ENCODE measurements around the gene EIF3L. TPM values are rescaled to one million over a fixed set of nuclear protein-coding genes. Genes with fewer than 3 reads are reported as not detected.

Gene EIF3L
- total and polyA plus RNA-seq, 2 donors (not counting 3 experiments of a cell fraction or from before 2014, with no cell fraction given): 479 to 601 TPM

GRCh38 chr22:37887584-37888378, 38.6 kb downstream of the EIF3L start:
- H4K20me1 ChIP-seq (replicated peaks; ENCODE audit: control insufficient read depth, extremely low read depth, insufficient read depth, low read length): no peaks in the 10 kb centered on the region
- DNase-seq (ENCODE audit: low read depth, low spot score) (peak; percentile 57), FAIRE-seq (peak; percentile 40)
- no peak overlapping the region for H3K9ac ChIP-seq (replicated peaks; ENCODE audit: extremely low read depth, insufficient read depth, low read length)
- H3K36me3 ChIP-seq (ENCODE audit: control insufficient read depth in 2 of 2, extremely low read depth in 1 of 2, insufficient read depth in 2 of 2, low read length in 2 of 2): peaks cover 10 to 16% of the 10 kb centered on the region in 2 experiments
- no TSS peak for BruUV-seq (replicated peaks)
- H3K4me3 ChIP-seq (replicated peaks in 1 of 3; ENCODE audit: insufficient read depth in 1 of 3, low read depth in 1 of 3, low read length in 3 of 3): no peak overlapping the region
- no peaks in the 10 kb centered on the region for H3K27me3 ChIP-seq (ENCODE audit: control insufficient read depth in 2 of 2, insufficient read depth in 2 of 2, low read length in 2 of 2)
- peak overlapping the region; percentile 16 for H3K27ac ChIP-seq (ENCODE audit: insufficient read depth, low read depth, low read length)
- CTCF ChIA-PET: interaction anchor here (0.7 to 5.3 kb wide), 13 partner anchors 10 to 165 kb away, joined by 3 to 66 read pairs (median 5); partner anchors contain the start of gene MICALL1
- peaks cover 10% of the 10 kb centered on the region for H3K4me1 ChIP-seq (ENCODE audit: control insufficient read depth, extremely low read depth, insufficient read depth, low read length)
- H2AFZ ChIP-seq (ENCODE audit: low read depth, low read length): no peak overlapping the region
- no peaks in the 10 kb centered on the region for H3K9me1 ChIP-seq (replicated peaks; ENCODE audit: control insufficient read depth, extremely low read depth, insufficient read depth, low read length)
- dilution Hi-C loops (cut with MboI; ENCODE audit: extremely low pct_ligation_motif_present, low sequenced_read_pairs): no loop called here
- intact Hi-C loops (cut with micrococcal nuclease): loop anchor here (1.0 kb wide), 2 partner anchors 47 to 78 kb away; no protein-coding TSS in a partner anchor
- H3K79me2 ChIP-seq (ENCODE audit: control insufficient read depth, insufficient read depth, low read length): peaks cover 13% of the 10 kb centered on the region
- H3K9me3 ChIP-seq (replicated peaks; ENCODE audit: control insufficient read depth, insufficient read depth, low read length): no peaks in the 10 kb centered on the region
- no peak overlapping the region for H3K4me2 ChIP-seq (ENCODE audit: insufficient read depth, low read length)
- no peak for TF ChIP-seq FOS (IDR thresholded peaks at IDR 0.05; ENCODE audit: borderline replicate concordance, insufficient read depth, low read length)
- peak; percentile 55 to 75 for TF ChIP-seq CTCF (IDR thresholded peaks at IDR 0.05; ENCODE audit: extremely low read depth in 1 of 2, insufficient read depth in 1 of 2, low read depth in 1 of 2, low read length in 2 of 2)
- POLR2A ChIA-PET: no interaction called here

GRCh38 chr22:37891926-37892325, 42.7 kb downstream of the EIF3L start:
- Histone ChIP-seq H3K4me1 (ENCODE audit: control insufficient read depth, extremely low read depth, insufficient read depth, low read length) (peaks cover 25% of the 10 kb centered on the region), H3K4me2 (ENCODE audit: insufficient read depth, low read length) (no peak overlapping the region), H4K20me1 (replicated peaks; ENCODE audit: control insufficient read depth, extremely low read depth, insufficient read depth, low read length) (no peaks in the 10 kb centered on the region), H3K36me3 (ENCODE audit: control insufficient read depth in 2 of 2, extremely low read depth in 1 of 2, insufficient read depth in 2 of 2, low read length in 2 of 2) (peaks cover 5 to 14% of the 10 kb centered on the region in 2 experiments), H3K9ac (replicated peaks; ENCODE audit: extremely low read depth, insufficient read depth, low read length) (no peak overlapping the region), H3K9me3 (replicated peaks; ENCODE audit: control insufficient read depth, insufficient read depth, low read length) (no peaks in the 10 kb centered on the region), H3K9me1 (replicated peaks; ENCODE audit: control insufficient read depth, extremely low read depth, insufficient read depth, low read length) (no peaks in the 10 kb centered on the region), H3K79me2 (ENCODE audit: control insufficient read depth, insufficient read depth, low read length) (no peaks in the 10 kb centered on the region), H3K4me3 (replicated peaks in 1 of 3; ENCODE audit: insufficient read depth in 1 of 3, low read depth in 1 of 3, low read length in 3 of 3) (no peak overlapping the region), H3K27ac (ENCODE audit: insufficient read depth, low read depth, low read length) (no peak overlapping the region), H3K27me3 (ENCODE audit: control insufficient read depth in 2 of 2, insufficient read depth in 2 of 2, low read length in 2 of 2) (no peaks in the 10 kb centered on the region), H2AFZ (ENCODE audit: low read depth, low read length) (no peak overlapping the region)
- no TSS peak for BruUV-seq (replicated peaks)
- DNase-seq (ENCODE audit: low read depth, low spot score) (no peak), FAIRE-seq (no peak)
- no peak for TF ChIP-seq MYC (IDR thresholded peaks at IDR 0.05; ENCODE audit: low read depth, low read length)
- TF ChIP-seq GATA2 (IDR thresholded peaks at IDR 0.05; ENCODE audit: insufficient read depth, insufficient read length, low read depth, low read length): no peak
- no peak for TF ChIP-seq MAX (IDR thresholded peaks at IDR 0.05; ENCODE audit: insufficient read depth, insufficient read length)
- TF ChIP-seq EZH2 (IDR thresholded peaks at IDR 0.05; ENCODE audit: borderline replicate concordance, low read depth, low read length, severe bottlenecking): no peak
- TF ChIP-seq POLR2A (IDR thresholded peaks at IDR 0.05; ENCODE audit: low read depth, low read length): no peak
- no peak for TF ChIP-seq CTCF (IDR thresholded peaks at IDR 0.05; ENCODE audit: extremely low read depth in 1 of 2, insufficient read depth in 1 of 2, low read depth in 1 of 2, low read length in 2 of 2)
- no peak for TF ChIP-seq POLR2AphosphoS5 (IDR thresholded peaks at IDR 0.05; ENCODE audit: insufficient read depth, low read depth, low read length)
- no peak for TF ChIP-seq JUN (IDR thresholded peaks at IDR 0.05; ENCODE audit: borderline replicate concordance, insufficient read depth, insufficient read length, low read depth)
- ChIA-PET POLR2A (no interaction called here), CTCF (interaction anchor here (1.0 to 2.8 kb wide), 4 partner anchors 29 to 73 kb away, joined by 3 to 8 read pairs (median 6); no protein-coding TSS in a partner anchor)
- dilution Hi-C loops (cut with MboI; ENCODE audit: extremely low pct_ligation_motif_present, low sequenced_read_pairs) (no loop called here), intact Hi-C loops (cut with micrococcal nuclease) (no loop called here)

Data from endothelial cell of umbilical vein (primary cell).